HUES48 (cell line): ENCODE data around the gene MTAP.
"Not testable (repeated sequence)": the region's sequence is repeated elsewhere in the genome, so short reads cannot be mapped to it uniquely, and the experiment has no call there.

ENCODE experiments used
- H3K27ac ChIP-seq: one replicate; pipeline ENCODE4 v1.7.0; 2013; ENCODE audit warnings: low read depth, low read length, inconsistent platforms
- H3K27me3 ChIP-seq: 2 replicates; pipeline ENCODE4 v1.6.1; 2013; ENCODE audit warnings: mild to moderate bottlenecking, low read length; ENCODE audit not compliant: control insufficient read depth, insufficient read depth
- H3K36me3 ChIP-seq: 2 replicates; pipeline ENCODE4 v1.6.1; 2013; ENCODE audit warnings: low read length; ENCODE audit not compliant: control insufficient read depth, insufficient read depth
- H3K4me1 ChIP-seq: 2 replicates; pipeline ENCODE4 v1.6.1; 2013; ENCODE audit warnings: mild to moderate bottlenecking, low read length; ENCODE audit not compliant: control insufficient read depth, insufficient read depth
- H3K4me3 ChIP-seq: 2 replicates; pipeline ENCODE4 v1.5.1; 2013; ENCODE audit warnings: mild to moderate bottlenecking, low read depth, low read length
- H3K9ac ChIP-seq: 2 replicates; pipeline ENCODE4 v1.6.1; 2013; ENCODE audit warnings: mild to moderate bottlenecking, low read depth, low read length, moderate library complexity
- H3K9me3 ChIP-seq: 2 replicates; pipeline ENCODE4 v1.6.1; 2013; ENCODE audit warnings: low read length; ENCODE audit not compliant: control insufficient read depth, insufficient read depth

Gene MTAP

DNA sequence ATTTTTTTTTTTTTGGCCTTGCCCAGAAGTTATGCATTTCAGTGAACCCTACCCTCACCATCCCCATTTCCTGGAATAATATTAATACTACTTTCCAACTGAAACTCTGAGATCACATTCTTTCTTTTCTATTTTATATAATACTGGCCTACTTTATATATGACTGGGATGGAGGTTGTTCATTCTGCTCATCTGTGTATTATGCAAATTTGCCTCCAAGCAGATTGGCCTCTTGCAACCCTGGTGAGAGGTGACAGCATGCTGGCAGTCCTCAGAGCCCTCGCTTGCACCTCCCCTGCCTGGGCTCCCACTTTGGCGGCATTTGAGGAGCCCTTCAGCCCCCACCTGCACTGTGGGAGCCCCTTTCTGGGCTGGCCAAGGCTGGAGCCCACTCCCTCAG is 156.4 kb downstream of the MTAP start:
- no peak overlapping the region for H3K9ac ChIP-seq
- no peaks in the 10 kb centered on the region for H3K4me1 ChIP-seq
- H3K9me3 ChIP-seq, result no peaks in the 10 kb centered on the region
- H3K27ac ChIP-seq, result no peak overlapping the region
- no peaks in the 10 kb centered on the region for H3K36me3 ChIP-seq
- peaks cover 26% of the 10 kb centered on the region for H3K27me3 ChIP-seq
- H3K4me3 ChIP-seq, result no peak overlapping the region

DNA sequence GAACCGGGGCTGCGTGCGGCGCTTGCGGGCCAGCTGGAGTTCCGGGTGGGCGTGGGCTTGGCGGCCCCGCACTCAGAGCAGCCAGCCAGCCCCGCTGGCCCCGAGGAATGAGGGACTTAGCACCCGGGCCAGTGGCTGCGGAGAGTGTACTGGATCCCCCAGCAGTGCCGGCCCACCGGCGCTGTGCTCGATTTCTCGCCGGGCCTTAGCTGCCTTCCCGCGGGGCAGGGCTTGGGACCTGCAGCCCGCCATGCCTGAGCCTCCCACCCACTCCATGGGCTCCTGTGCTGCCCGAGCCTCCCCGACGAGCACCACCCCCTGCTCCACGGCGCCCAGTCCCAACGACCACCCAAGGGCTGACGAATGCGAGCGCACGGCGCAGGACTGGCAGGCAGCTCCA is 156.8 kb downstream of the MTAP start:
- H3K4me1 ChIP-seq, H3K27ac ChIP-seq, H3K9me3 ChIP-seq, H3K4me3 ChIP-seq, H3K36me3 ChIP-seq, H3K9ac ChIP-seq: not testable (repeated sequence)
- peaks cover 31% of the 10 kb centered on the region for H3K27me3 ChIP-seq

GRCh38 chr9:21961569-21961968 is 159.1 kb downstream of the MTAP start:
- peaks cover 6% of the 10 kb centered on the region; the same call in 1 of the 2 replicates for H3K4me1 ChIP-seq
- no peaks in the 10 kb centered on the region for H3K9me3 ChIP-seq
- H3K4me3 ChIP-seq, result no peak overlapping the region
- peaks cover 54% of the 10 kb centered on the region for H3K27me3 ChIP-seq
- no peak overlapping the region for H3K9ac ChIP-seq
- no peaks in the 10 kb centered on the region for H3K36me3 ChIP-seq
- no peak overlapping the region for H3K27ac ChIP-seq

DNA sequence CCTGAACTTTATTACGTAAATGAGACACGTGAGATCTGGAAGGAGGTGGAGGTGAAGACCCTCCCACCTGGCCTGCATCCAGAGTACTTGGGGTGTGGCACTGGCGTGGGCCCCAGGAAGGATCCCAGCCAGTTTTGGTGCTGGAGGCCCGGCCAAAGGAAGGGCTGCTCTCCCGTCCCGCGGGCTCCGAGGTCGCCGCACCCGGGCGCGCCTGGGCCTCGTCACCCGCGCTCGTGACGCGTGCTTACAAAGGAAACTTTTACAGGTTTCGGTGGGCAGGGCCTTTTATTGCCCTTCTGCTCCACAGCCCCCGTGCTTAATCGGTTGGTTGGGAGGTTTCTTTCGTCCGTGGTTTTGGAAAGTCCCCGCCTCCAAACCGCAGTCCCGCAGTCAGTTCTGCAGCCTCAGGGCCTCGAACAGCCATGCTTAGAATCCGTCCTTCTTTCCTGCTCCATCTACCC is 162.5 kb downstream of the MTAP start:
- no peak overlapping the region for H3K9ac ChIP-seq
- H3K27me3 ChIP-seq, result peaks cover 87% of the 10 kb centered on the region
- H3K9me3 ChIP-seq, result no peaks in the 10 kb centered on the region
- peaks cover 12% of the 10 kb centered on the region for H3K4me1 ChIP-seq
- peak overlapping the region; percentile 55 for H3K4me3 ChIP-seq
- no peaks in the 10 kb centered on the region for H3K36me3 ChIP-seq
- no peak overlapping the region for H3K27ac ChIP-seq

GRCh38 chr9:21965401-21965951 is 163.0 kb downstream of the MTAP start:
- H3K9ac ChIP-seq, result no peak overlapping the region
- peak overlapping the region; percentile 55 for H3K4me3 ChIP-seq
- H3K27ac ChIP-seq, result no peak overlapping the region
- H3K4me1 ChIP-seq, result peaks cover 17% of the 10 kb centered on the region
- H3K27me3 ChIP-seq, result peaks cover 93% of the 10 kb centered on the region
- no peaks in the 10 kb centered on the region for H3K9me3 ChIP-seq
- no peaks in the 10 kb centered on the region for H3K36me3 ChIP-seq

GRCh38 chr9:21966140-21966851 is 163.9 kb downstream of the MTAP start:
- Histone ChIP-seq H3K4me1 (peaks cover 21% of the 10 kb centered on the region), H3K36me3 (no peaks in the 10 kb centered on the region), H3K9me3 (no peaks in the 10 kb centered on the region), H3K9ac (no peak overlapping the region), H3K27ac (no peak overlapping the region), H3K27me3 (peaks cover 100% of the 10 kb centered on the region), H3K4me3 (peak overlapping the region; percentile 17; the same call in 1 of the 2 replicates)

DNA sequence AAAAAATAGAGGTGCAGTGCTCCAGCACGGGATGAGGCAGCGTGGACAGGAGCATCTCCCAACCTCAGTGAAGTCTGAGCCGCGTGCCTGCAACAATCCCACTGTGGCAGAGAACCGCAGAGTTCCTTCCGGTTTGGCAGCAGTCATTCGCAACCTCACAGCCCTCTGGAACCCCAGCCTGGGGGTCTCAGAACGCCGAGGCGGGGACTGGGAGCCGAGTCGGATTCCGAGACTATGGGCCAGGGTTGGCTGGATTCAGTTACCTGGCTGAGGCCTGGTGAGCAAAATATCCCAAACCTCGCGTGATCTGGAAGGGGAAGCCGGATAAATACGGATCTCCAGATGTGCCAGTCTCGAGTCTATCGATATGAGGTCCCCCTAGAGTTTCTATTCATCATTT is 164.7 kb downstream of the MTAP start:
- peaks cover 22% of the 10 kb centered on the region for H3K4me1 ChIP-seq
- no peak overlapping the region for H3K9ac ChIP-seq
- H3K27ac ChIP-seq, result no peak overlapping the region
- H3K4me3 ChIP-seq, result no peak overlapping the region
- no peaks in the 10 kb centered on the region for H3K9me3 ChIP-seq
- H3K36me3 ChIP-seq, result no peaks in the 10 kb centered on the region
- peaks cover 100% of the 10 kb centered on the region for H3K27me3 ChIP-seq

GRCh38 chr9:21967702-21968101 is 165.3 kb downstream of the MTAP start:
- Histone ChIP-seq H3K9ac (no peak overlapping the region), H3K9me3 (no peaks in the 10 kb centered on the region), H3K27me3 (peaks cover 100% of the 10 kb centered on the region), H3K4me1 (peaks cover 22% of the 10 kb centered on the region), H3K4me3 (no peak overlapping the region), H3K27ac (no peak overlapping the region), H3K36me3 (no peaks in the 10 kb centered on the region)

- Histone ChIP-seq H3K36me3 (no peaks in the 10 kb centered on the region), H3K9me3 (no peaks in the 10 kb centered on the region), H3K27me3 (peaks cover 100% of the 10 kb centered on the region), H3K4me1 (peaks cover 22% of the 10 kb centered on the region), H3K4me3 (no peak overlapping the region), H3K9ac (no peak overlapping the region), H3K27ac (no peak overlapping the region)
Observed at GRCh38 chr9:21968331-21969010, 166.0 kb downstream of the MTAP start.

DNA sequence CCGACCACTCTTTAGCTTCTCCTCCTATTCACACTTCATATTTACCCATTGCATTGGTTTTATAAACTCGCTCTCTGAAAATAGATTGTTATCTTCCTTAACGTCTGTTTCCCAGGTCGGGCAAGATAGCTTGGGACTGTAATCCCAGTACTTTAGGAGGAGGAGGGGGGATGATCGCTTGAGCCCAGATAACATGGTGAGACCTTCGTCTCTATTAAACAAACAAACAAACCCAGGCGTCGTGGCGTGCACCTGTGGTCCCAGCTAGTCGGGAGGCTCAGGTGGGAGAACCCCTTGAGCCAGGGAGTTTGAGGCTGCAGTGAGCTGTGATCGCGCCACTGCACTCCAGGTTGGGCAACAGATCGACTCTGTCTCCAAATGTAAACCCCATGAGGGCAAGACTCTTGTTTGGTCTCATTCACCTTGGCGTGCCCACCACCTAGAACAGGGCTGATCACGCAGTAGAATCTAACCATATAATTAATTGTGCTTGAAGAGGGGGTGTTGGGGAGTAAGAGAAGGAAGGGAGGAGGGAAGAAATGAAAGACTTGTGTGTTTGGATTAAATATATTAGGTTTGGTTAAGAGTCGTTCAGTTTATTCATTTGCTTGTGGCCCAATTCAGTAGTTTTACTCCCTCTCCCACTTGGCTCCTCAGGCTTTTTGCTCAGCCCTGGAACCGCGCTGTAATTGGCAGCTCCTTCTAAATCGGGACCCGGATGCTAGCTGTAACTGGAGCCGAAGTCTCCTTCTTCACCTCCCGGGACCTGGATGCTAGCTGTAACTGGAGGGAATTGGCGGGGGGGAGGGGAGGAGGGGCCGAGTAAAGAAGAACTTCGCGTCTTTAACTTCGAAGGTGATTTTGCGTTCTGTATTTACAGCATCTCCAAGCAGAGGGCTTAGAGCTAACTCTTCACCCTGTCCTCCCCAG is 166.8 kb downstream of the MTAP start:
- Histone ChIP-seq H3K9me3 (no peaks in the 10 kb centered on the region), H3K36me3 (no peaks in the 10 kb centered on the region), H3K27me3 (peaks cover 100% of the 10 kb centered on the region), H3K27ac (no peak overlapping the region), H3K9ac (no peak overlapping the region), H3K4me3 (no peak overlapping the region), H3K4me1 (peaks cover 25% of the 10 kb centered on the region)
